Stimulated activated CD4-positive, alpha-beta T cell treated with anti-CD3 and anti-CD28 coated beads, Interleukin-12 subunit alpha, Interleukin-12 subunit beta, amount 100 ng/mL, for 48 hours (primary cell): ENCODE results near the gene CCL16.
"Not testable (repeated sequence)": the region's sequence is repeated elsewhere in the genome, so short reads cannot be mapped to it uniquely, and the experiment has no call there.

ENCODE experiments used
- DNase-seq, 3 donors: peaks; one replicate each; pipeline ENCODE4 v3.0.0-alpha.2; 2020; ENCODE audit warnings: low read depth in 2 of 3, low spot score in 1 of 3

Gene CCL16

GRCh38 chr17:35942588-35943186, 38.6 kb downstream of the CCL16 start:
- DNase-seq, result no peak

- not testable (repeated sequence) for DNase-seq
Measured at GRCh38 chr17:35938492-35938891, 42.8 kb downstream of the CCL16 start.

- DNase-seq, result no peak
Measured at GRCh38 chr17:35936063-35936462, 45.2 kb downstream of the CCL16 start.

GRCh38 chr17:35934760-35935159, 46.5 kb downstream of the CCL16 start:
- DNase-seq, result no peak

GRCh38 chr17:35932586-35932985, 48.7 kb downstream of the CCL16 start:
- DNase-seq, result no peak

- no peak for DNase-seq
Measured at GRCh38 chr17:35931794-35932425, 49.4 kb downstream of the CCL16 start.

GRCh38 chr17:35930211-35931065, 50.9 kb downstream of the CCL16 start, which contains the start of gene RDM1:
RDM1 (minus strand) TSS chr17:35930773; CDS start chr17:35930727, 46 bp downstream.
- peak; percentile 82 to 85 (median 84) for DNase-seq

- no peak for DNase-seq
Measured at GRCh38 chr17:35927714-35928113, 53.6 kb downstream of the CCL16 start.
